Osteoblast (primary cell): ENCODE data around the gene PPP2R3A. TPM values are rescaled to one million over a fixed set of nuclear protein-coding genes. Genes with fewer than 3 reads are reported as not detected.

Experiments
- DNase-seq: peaks from one replicate; pipeline ENCODE4 v3.0.0; 2011; ENCODE audit warnings: low spot score, mixed read lengths; ENCODE audit not compliant: insufficient read length; ENCODE audit errors: missing footprints
- H2AFZ ChIP-seq: 2 replicates; pipeline ENCODE4 v1.6.0; 2011; ENCODE audit warnings: mild to moderate bottlenecking, low read length
- H3K27ac ChIP-seq: 2 replicates; pipeline ENCODE4 v1.5.1; 2011; ENCODE audit warnings: mild to moderate bottlenecking, low read depth, low read length, moderate library complexity
- H3K27me3 ChIP-seq: 2 replicates; pipeline ENCODE4 v1.6.0; 2012; ENCODE audit warnings: mild to moderate bottlenecking, control low read depth, inconsistent platforms, low read length, moderate library complexity; ENCODE audit not compliant: insufficient read depth
- H3K36me3 ChIP-seq: 2 replicates; pipeline ENCODE4 v1.5.1; 2011; ENCODE audit warnings: mild to moderate bottlenecking, low read length, control low read depth, moderate library complexity; ENCODE audit not compliant: insufficient read depth
- H3K4me1 ChIP-seq: 2 replicates; pipeline ENCODE4 v1.5.1; 2011; ENCODE audit warnings: mild to moderate bottlenecking, low read length, control low read depth, moderate library complexity; ENCODE audit not compliant: insufficient read depth
- H3K4me2 ChIP-seq: 2 replicates; pipeline ENCODE4 v1.6.0; 2011; ENCODE audit warnings: mild to moderate bottlenecking, low read length; ENCODE audit not compliant: insufficient read depth
- H3K4me3 ChIP-seq: fragments of 200-600 bp; sonication (generic); 3 replicates; pipeline ENCODE4 v1.5.1; 2012; ENCODE audit warnings: mild to moderate bottlenecking, low read length, inconsistent platforms; ENCODE audit not compliant: insufficient read depth
- H3K79me2 ChIP-seq: 2 replicates; pipeline ENCODE4 v1.6.0; 2012; ENCODE audit warnings: mild to moderate bottlenecking, low read length, control low read depth, inconsistent platforms; ENCODE audit not compliant: insufficient read depth
- H3K9me3 ChIP-seq: 2 replicates; pipeline ENCODE4 v1.5.1; 2011; ENCODE audit warnings: low read depth, low read length, control low read depth
- H4K20me1 ChIP-seq: 2 replicates; pipeline ENCODE4 v1.6.0; 2012; ENCODE audit warnings: mild to moderate bottlenecking, low read length, control low read depth; ENCODE audit not compliant: insufficient read depth
- total RNA-seq: library from RNA; depleted of rRNA; stranded (reverse); fragments of >200 nt; gene quantifications from 2 replicates; pipeline ENCODE4 v1.2.3, GENCODE V29; 2012
- TF ChIP-seq, protein P1 (sequence below): IDR thresholded peaks from 2 replicates; pipeline ENCODE4 v1.5.1; 2011; ENCODE audit warnings: mild to moderate bottlenecking, low read depth, low read length, moderate library complexity; ENCODE audit errors: extremely low read depth

Gene PPP2R3A
- total RNA-seq, 1 donor, result 23.9 TPM

DNA sequence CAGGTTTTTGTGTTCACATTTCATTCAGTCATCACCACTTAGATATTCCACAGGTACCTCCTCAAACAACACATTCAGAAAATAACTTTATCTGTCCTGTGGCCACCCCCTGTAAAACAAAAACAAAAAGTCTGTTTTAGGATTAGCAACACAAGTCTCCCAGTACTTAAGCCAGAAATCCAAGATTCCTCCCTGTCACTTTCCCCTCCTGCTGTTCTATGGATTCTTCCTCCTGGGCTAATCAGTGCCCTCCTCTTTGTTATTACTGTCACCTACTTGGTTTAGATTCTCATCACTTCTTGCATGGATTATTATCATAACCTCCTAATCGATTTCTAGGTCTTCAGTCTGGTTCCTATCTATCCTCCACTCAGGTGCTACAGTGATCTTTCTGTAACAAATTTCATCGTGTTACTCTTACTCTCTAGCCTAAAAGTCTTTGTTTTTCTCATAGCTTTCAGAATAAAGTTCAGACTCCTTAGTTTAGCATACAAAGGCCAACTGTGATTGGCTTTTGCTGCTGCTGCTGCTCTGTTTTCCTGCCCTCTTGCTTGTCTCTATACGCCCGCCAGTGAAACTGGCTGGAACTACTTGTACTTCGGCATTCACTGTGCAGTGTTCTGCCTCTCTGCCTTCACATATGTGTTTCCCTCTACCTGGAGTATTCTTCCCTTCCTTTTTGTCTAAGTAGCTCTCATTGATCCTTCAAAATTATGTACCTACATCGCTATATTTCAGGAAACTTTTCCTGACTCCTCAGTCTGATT is 32.2 kb downstream of the PPP2R3A start:
- no peak overlapping the region for H3K4me2 ChIP-seq
- no peaks in the 10 kb centered on the region for H3K36me3 ChIP-seq
- H3K9me3 ChIP-seq, result no peaks in the 10 kb centered on the region
- H3K4me1 ChIP-seq, result peaks cover 1% of the 10 kb centered on the region
- no peak for DNase-seq
- H3K79me2 ChIP-seq, result peaks cover 77% of the 10 kb centered on the region
- no peaks in the 10 kb centered on the region for H3K27me3 ChIP-seq
- no peak overlapping the region for H3K27ac ChIP-seq
- TF ChIP-seq, protein P1, sequence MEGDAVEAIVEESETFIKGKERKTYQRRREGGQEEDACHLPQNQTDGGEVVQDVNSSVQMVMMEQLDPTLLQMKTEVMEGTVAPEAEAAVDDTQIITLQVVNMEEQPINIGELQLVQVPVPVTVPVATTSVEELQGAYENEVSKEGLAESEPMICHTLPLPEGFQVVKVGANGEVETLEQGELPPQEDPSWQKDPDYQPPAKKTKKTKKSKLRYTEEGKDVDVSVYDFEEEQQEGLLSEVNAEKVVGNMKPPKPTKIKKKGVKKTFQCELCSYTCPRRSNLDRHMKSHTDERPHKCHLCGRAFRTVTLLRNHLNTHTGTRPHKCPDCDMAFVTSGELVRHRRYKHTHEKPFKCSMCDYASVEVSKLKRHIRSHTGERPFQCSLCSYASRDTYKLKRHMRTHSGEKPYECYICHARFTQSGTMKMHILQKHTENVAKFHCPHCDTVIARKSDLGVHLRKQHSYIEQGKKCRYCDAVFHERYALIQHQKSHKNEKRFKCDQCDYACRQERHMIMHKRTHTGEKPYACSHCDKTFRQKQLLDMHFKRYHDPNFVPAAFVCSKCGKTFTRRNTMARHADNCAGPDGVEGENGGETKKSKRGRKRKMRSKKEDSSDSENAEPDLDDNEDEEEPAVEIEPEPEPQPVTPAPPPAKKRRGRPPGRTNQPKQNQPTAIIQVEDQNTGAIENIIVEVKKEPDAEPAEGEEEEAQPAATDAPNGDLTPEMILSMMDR, result no peak
- H3K4me3 ChIP-seq, result no peak overlapping the region
- no peak overlapping the region for H2AFZ ChIP-seq
- no peaks in the 10 kb centered on the region for H4K20me1 ChIP-seq

DNA sequence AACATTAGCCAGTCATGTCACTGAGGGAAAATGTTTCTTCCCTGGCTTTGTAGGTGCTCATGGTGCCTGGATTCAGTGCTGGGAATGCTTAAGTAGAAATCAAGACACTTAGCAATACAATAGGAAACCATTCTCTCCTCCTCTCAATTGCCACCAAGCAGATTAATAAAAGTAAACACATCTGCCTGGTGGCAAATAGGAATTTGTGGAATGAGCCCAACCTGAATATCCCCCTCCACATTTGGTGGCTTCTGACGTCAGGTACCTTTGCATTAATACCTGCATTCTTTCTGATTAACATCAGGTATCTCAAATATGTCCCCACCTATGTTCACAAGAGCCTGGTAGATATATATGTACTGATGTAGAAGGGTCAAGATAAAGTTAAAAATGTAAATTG is 42.7 kb downstream of the PPP2R3A start:
- H3K9me3 ChIP-seq, result no peaks in the 10 kb centered on the region
- H3K79me2 ChIP-seq, result peaks cover 17% of the 10 kb centered on the region
- no peaks in the 10 kb centered on the region for H3K27me3 ChIP-seq

DNA sequence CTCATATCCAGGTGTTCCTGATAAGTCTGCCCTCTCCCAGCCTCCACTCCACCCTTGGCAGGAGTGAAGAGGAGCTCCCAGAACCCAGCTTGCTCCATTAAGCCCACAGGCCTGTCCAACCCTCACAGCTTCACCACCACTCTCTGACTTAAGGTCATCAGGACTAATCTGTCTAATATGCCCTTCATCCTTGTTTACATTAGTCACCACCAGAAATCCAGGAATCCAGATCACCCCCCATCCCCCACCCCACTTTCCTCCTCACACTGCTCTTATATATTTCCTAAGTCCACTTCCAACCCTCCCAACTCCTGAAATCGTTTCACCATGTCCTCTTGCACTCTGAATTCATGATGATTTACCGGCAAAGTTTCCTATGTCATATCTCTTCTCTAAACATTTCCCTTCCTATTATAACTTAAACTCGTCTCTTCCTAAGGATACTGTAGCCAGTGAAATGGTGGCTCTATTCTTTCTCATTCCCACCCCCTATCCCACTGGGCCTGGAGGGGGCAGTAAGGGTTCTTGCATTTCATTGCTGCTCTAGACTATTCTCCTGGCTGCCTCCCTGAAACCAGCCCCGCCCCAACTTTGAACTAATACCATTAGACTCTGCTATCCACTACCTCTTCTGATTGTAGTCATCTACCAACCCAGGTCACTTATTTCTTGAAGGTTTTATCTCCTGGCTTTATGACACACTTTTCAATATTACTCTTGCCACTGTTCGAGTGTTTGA is 43.4 kb downstream of the PPP2R3A start:
- H3K27me3 ChIP-seq, result no peaks in the 10 kb centered on the region
- DNase-seq, result no peak

More for the DNA sequence above, 42.7 kb downstream of the PPP2R3A start:
- no peak overlapping the region for H3K27ac ChIP-seq
- no peak for DNase-seq
- TF ChIP-seq, protein P1, result no peak
- H3K4me3 ChIP-seq, result no peak overlapping the region
- no peaks in the 10 kb centered on the region for H3K4me1 ChIP-seq
- H4K20me1 ChIP-seq, result peaks cover 2% of the 10 kb centered on the region
- no peaks in the 10 kb centered on the region for H3K36me3 ChIP-seq
- H2AFZ ChIP-seq, result no peak overlapping the region
- H3K4me2 ChIP-seq, result no peak overlapping the region

More for the DNA sequence above, 43.4 kb downstream of the PPP2R3A start:
- Histone ChIP-seq H3K79me2 (peaks cover 19% of the 10 kb centered on the region), H3K4me1 (no peaks in the 10 kb centered on the region), H3K27ac (no peak overlapping the region), H3K9me3 (no peaks in the 10 kb centered on the region), H3K4me2 (no peak overlapping the region), H3K4me3 (no peak overlapping the region), H2AFZ (no peak overlapping the region), H3K36me3 (no peaks in the 10 kb centered on the region), H4K20me1 (peaks cover 2% of the 10 kb centered on the region)
- TF ChIP-seq, protein P1, result no peak
